Activated CD8-positive, alpha-beta memory T cell treated with anti-CD3 and anti-CD28 coated beads for 48 hours (primary cell): ENCODE measurements around the gene MEF2A.
"Not testable (repeated sequence)": the region's sequence is repeated elsewhere in the genome, so short reads cannot be mapped to it uniquely, and the experiment has no call there.

Experiments
- DNase-seq, 3 experiments: peaks; one replicate each; pipeline ENCODE4 v3.0.0-alpha.2; 2020; ENCODE audit warnings: low read depth in 2 of 3, low spot score in 2 of 3

Gene MEF2A

GRCh38 chr15:99645543-99645935, 79.8 kb downstream of the MEF2A start:
- no peak for DNase-seq

GRCh38 chr15:99645951-99646350, 80.2 kb downstream of the MEF2A start:
- DNase-seq: no peak

GRCh38 chr15:99651023-99651807, 85.4 kb downstream of the MEF2A start:
- DNase-seq: no peak

- DNase-seq: no peak
Observed at GRCh38 chr15:99656205-99656604, 90.4 kb downstream of the MEF2A start.

GRCh38 chr15:99657996-99658395, 92.2 kb downstream of the MEF2A start:
- no peak for DNase-seq

- DNase-seq: no peak
Observed at GRCh38 chr15:99662903-99663302, 97.1 kb downstream of the MEF2A start.

GRCh38 chr15:99666073-99666472, 100.3 kb downstream of the MEF2A start:
- not testable (repeated sequence) for DNase-seq

- DNase-seq: no peak
Observed at GRCh38 chr15:99668533-99669182, 102.9 kb downstream of the MEF2A start.

- DNase-seq: no peak
Observed at GRCh38 chr15:99669250-99669649, 103.5 kb downstream of the MEF2A start.

- no peak for DNase-seq
Observed at GRCh38 chr15:99671926-99672635, 106.3 kb downstream of the MEF2A start.

- no peak for DNase-seq
Observed at GRCh38 chr15:99673111-99673510, 107.3 kb downstream of the MEF2A start.

- no peak for DNase-seq
Observed at GRCh38 chr15:99674279-99674678, 108.5 kb downstream of the MEF2A start.

GRCh38 chr15:99677540-99678134, 111.9 kb downstream of the MEF2A start:
- DNase-seq: no peak

- no peak for DNase-seq
Observed at GRCh38 chr15:99680276-99680675, 114.5 kb downstream of the MEF2A start.

- DNase-seq: no peak
Observed at GRCh38 chr15:99681990-99682389, 116.2 kb downstream of the MEF2A start.

- no peak for DNase-seq
Observed at GRCh38 chr15:99682455-99682854, 116.7 kb downstream of the MEF2A start.

- no peak for DNase-seq
Observed at GRCh38 chr15:99683000-99683670, 117.4 kb downstream of the MEF2A start.

- no peak for DNase-seq
Observed at GRCh38 chr15:99686290-99686689, 120.5 kb downstream of the MEF2A start.

- DNase-seq: no peak
Observed at GRCh38 chr15:99692825-99693224, 127.0 kb downstream of the MEF2A start.

- DNase-seq: no peak
Observed at GRCh38 chr15:99696096-99696495, 130.3 kb downstream of the MEF2A start.
